Right hindlimb (tissue), 1 donor: ENCODE data around the gene CACNA2D3.

Experiments used
- DNase-seq: peaks from one replicate; pipeline ENCODE4 v3.0.0-alpha.2; 2018

CACNA2D3 gene

DNA sequence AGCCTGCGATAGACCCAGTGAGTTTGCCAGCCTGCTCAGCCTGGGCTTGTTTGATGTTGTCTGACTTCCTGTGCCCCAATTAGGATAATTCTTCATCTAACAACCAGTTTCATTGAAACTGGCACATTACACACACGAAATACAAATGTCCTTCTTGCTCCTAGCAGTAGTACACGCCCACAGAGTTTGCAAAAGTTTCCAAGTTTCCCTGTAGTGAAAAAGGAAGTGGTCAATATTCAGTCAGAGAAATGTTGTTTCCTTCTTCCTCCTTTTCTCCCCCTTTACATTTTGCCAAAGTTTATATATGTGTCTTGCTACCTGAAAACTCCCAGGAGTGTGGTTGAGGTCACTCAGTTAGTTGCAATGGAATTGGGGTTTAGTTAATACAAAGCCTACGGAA is 863.9 kb downstream of the CACNA2D3 start:
- DNase-seq, result no peak

DNA sequence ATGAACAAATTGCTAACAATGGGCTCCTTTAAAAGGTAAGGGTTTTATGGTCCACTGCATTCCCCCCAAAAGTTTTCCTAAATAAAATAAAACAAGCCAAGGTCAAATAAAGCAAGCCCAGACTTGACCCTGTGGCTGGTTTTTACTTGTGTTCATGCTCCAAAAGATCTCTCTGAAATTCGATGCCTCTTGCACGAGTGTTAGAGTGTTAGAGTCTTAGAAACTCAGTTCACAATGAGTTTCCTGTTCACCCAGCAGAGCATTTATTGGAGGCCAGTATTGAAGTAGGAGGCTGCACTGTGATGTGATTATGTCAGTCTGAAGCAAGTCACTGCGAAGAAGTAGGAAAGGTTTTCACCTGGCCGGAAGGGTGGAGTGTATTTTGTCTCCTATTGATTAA is 865.4 kb downstream of the CACNA2D3 start:
- DNase-seq, result no peak

DNA sequence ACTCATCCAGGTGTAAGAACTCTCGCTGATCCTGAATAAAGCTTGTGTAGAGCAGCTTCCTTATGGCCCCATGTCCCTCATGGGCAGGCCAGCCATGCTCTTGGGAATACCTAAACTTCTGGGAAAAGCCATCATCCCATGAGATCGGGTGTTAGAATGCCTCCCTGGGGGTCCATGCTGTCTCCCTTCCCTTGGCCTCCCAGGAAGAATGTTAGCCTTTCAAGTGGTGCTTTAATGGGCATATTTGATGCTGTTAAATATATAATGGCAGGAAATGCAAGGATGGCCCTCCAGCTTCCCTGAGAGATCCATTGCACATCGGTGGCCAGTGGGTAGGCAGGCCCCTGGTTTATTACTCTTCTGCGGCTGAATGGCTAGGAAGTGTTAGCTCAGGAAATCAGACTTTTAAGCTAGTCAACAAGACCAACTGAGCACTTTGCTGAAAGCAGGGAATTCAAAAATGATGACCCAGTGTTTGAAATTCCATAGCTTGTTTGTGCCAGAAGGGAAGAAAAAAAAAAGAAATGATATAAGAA is 866.0 kb downstream of the CACNA2D3 start:
- no peak for DNase-seq

- DNase-seq, result peak; percentile 60
These were observed 866.7 kb downstream of the CACNA2D3 start for GRCh38 chr3:54988838-54989630.

- DNase-seq, result no peak
These were observed 871.8 kb downstream of the CACNA2D3 start for GRCh38 chr3:54994111-54994513.

DNA sequence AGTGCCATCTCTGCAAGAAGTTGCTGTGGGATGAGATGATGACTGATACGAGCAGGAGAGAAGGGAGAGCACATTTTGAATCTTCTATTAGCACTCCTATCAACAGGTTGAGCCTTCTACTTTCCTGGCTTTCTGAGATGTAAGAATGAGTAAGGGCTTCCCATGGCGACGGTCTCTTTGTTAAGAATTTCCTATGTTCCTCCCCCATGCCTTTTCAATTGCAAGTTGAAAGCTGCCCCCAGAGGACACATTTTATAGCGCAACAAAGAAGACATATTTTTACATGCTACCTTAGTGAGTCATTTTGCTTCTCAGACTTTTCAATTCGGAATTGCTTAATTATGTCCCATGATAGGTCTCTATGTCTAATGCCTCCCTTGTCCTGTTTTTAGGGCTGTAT is 876.8 kb downstream of the CACNA2D3 start:
- DNase-seq, result no peak

DNA sequence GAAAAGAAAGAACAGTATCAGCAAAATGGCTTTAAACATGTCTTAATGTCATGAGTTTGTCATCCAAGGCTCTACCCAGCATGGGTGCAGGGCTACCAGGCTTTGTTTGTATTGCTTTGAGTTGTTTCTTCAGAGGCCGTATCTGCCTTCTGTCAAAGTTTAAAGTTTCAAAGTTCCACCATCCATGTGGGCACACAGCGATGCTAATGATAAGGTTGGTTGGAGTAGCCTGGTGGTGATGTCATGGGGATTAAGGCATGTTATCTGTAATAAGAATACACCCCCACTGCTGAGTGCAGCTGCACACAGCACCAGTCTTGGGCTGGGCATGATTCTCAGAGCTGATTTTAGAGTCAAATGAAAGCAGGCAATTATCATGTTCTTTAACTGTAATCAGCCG is 877.5 kb downstream of the CACNA2D3 start:
- peak; percentile 46 for DNase-seq

GRCh38 chr3:55000546-55000945 is 878.2 kb downstream of the CACNA2D3 start:
- peak; percentile 61 for DNase-seq

DNA sequence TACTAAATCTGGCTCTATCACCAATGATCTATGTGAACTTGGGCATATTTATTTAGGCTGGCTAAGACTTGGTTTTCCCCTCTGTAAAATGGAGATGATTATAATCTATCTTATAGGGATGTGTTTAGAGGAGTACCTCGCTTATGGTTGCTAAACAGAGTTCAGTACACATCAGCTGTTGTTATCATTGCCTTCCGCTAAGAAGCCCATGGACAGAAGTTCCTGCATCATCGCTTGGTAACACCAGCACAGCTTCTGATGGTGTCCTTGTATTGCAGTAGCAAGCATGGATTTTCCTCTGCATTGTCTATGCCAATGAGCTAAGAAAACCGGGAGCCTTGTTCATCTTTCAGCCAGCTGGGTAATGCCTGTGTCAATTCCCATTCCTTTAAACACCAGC is 878.6 kb downstream of the CACNA2D3 start:
- no peak for DNase-seq

DNA sequence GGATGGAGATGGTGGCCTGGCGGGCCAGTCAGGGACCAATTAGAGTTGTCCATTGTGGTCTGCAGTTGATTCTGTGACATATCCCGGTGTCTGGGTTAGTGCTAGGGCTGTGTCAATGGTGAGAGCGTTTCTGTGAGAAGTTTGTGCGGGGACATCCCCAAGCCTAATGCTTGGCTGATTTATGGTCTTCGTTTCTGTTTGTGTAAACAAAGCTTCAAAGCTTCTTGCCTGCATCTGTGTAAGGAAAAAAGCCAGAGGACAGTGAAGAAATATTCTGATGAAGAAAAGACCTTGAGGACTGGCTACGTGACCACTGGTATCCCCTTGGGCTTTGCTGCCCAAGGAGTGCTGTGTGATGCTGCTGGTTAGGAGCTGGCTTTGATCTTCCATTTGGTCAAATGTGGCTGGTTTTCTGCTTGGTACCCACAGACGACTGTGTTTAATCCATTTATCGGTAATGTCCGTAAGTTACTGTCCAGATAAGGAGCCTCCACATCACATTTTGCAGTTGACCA is 880.1 kb downstream of the CACNA2D3 start:
- DNase-seq, result no peak

DNA sequence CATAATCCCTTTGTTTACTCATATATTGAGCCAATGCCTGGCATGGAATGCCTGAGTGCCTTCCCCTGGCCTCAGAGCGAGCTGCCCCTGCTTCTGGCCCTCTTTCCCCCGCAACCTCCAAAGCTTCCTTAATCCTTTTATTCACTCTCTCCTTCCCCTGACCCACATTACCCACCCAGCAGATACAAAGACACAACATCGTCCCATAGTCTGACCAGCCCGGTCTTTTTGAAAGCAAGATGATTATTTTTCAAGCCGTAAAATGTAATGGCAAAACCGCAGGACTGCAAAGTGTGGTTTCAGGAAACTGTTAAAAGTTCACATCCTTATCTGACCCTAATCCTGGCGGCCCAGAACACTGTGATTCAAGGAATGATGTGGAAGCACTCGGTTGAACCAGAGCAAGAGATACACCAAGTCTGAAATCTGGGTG is 883.9 kb downstream of the CACNA2D3 start:
- no peak for DNase-seq

DNA sequence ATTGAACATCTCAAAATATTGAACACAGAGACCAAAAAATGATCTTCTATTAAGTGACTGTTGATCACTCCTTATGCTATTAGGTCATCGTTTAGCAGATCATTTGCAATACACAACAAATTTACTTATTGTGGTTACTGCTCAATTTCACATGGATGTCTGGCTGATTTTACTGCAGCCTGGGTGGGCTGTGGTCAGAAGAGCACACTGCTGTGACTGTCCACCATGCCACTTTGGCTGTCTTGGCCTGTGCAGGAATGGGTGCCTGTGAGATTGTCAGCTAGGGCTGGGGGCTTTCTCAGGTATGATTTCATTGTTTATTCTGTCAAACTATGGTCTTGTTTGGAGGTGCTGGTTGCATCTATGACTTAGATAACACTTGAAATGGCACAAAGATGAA is 885.6 kb downstream of the CACNA2D3 start:
- DNase-seq, result no peak

GRCh38 chr3:55009372-55009771 is 887.0 kb downstream of the CACNA2D3 start:
- no peak for DNase-seq

- DNase-seq, result no peak
These were observed 889.7 kb downstream of the CACNA2D3 start for GRCh38 chr3:55012091-55012490.

- no peak for DNase-seq
These were observed 891.0 kb downstream of the CACNA2D3 start for GRCh38 chr3:55013145-55013925.

DNA sequence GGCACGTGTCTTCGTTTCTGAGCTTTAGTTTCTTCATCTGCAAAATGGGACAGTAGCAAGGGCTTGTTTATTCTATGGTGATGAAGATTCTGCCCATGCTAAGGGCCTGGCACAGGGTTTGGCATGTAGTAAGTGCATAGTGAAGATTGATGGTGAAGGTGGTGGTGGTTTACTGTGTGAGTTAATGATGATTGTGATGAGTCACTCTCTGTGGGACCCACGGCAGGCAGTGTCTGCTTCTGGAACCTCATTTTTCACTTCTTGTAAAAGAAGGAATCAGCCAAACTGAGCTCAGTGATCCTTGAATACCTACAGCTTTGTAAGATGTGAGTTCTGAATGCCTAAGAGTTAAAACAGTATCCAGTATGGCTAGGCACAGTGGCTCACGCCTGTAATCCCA is 891.7 kb downstream of the CACNA2D3 start:
- no peak for DNase-seq

DNA sequence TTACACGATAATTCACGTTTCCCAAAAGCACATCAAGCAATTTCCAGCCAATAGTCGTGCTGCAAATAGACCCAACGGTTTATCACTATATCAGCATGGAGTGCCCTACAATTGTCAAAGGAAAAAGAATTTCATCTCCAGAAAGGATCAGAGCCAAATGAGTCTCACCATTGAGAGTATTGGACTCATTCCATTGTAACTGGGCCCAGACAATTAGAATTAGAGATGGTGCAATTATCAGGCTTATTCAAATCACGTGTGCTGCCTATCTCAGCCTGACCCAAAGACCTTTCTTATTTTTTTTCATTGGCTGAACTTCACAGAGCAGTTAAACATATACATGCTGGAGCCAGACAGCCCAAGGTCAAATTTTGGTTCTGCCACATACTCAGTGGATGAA is 892.6 kb downstream of the CACNA2D3 start:
- DNase-seq, result no peak

- DNase-seq, result no peak
These were observed 895.5 kb downstream of the CACNA2D3 start for GRCh38 chr3:55017876-55018275.

DNA sequence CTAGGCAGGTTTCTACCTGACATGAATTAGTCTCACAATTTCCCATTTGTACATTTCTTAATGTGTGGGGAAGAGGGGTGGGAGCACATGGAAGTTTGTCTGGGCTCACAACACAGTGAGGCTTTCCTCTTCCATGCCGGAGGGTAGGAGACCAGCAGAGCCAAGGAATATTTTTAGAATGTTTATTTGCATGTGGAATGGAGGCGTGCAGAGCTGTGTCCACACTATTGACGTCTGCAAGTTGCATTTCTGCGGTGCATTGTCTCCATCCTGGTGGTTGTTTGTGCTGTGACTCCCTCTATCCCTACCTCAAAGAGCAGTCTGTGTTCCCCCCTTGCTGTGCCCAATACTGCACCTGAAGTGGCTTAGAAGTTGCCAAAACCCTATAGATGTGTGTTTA is 908.6 kb downstream of the CACNA2D3 start:
- no peak for DNase-seq

- DNase-seq, result no peak
These were observed 914.7 kb downstream of the CACNA2D3 start for GRCh38 chr3:55036883-55037577.

GRCh38 chr3:55042591-55042990 is 920.2 kb downstream of the CACNA2D3 start:
- no peak for DNase-seq

- no peak for DNase-seq
These were observed 922.1 kb downstream of the CACNA2D3 start for GRCh38 chr3:55044486-55044885.

DNA sequence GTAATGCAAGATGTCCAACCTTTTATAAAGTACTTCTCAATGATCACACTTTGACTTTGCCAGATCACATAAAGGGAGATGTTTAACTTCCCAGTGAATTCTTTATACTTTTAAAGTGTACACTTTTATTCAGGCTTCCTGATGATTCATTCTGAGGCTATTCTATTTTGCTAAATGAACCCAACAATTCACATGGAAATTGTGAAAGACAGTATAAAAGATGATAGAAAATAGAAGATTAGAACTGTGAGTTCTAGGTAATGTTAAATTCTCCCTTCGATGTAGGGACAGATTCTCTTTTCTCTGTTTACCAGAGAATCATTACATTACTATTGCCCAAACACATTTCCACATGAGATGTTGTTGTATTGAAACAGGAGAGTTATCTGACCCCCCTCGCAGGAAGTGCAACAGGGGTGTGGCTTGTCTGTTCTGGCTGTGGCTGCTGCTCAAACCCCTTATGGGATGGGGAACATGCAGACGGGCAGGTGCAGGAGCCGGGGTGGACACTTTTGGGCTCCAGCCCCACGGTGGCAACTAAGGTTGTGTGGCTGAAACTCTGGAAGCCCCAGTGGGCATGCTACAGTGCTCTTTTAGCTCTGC is 936.8 kb downstream of the CACNA2D3 start:
- DNase-seq, result no peak
